Activated T-cell treated with anti-CD3 and anti-CD28 coated beads, Interleukin-2, amount 50 U/mL, for 1 hour (primary cell): ENCODE results near the gene SLC4A5.

Experiments used
- DNase-seq: peaks from one replicate; pipeline ENCODE4 v3.0.0-alpha.2; 2020

SLC4A5 gene

GRCh38 chr2:74312913-74313312 lies 30.3 kb downstream of the SLC4A5 start:
- no peak for DNase-seq

GRCh38 chr2:74307720-74308119 lies 35.5 kb downstream of the SLC4A5 start:
- DNase-seq: no peak

GRCh38 chr2:74304332-74305148 lies 38.7 kb downstream of the SLC4A5 start:
- no peak for DNase-seq

GRCh38 chr2:74302865-74303264 lies 40.4 kb downstream of the SLC4A5 start:
- DNase-seq: no peak

GRCh38 chr2:74301262-74301661 lies 42.0 kb downstream of the SLC4A5 start:
- no peak for DNase-seq

GRCh38 chr2:74300506-74300905 lies 42.7 kb downstream of the SLC4A5 start:
- DNase-seq: no peak

GRCh38 chr2:74297950-74298349 lies 45.3 kb downstream of the SLC4A5 start:
- DNase-seq: no peak

- DNase-seq: no peak
Measured at GRCh38 chr2:74297391-74297790, 45.8 kb downstream of the SLC4A5 start.

- DNase-seq: no peak
Measured at GRCh38 chr2:74293191-74293991, 49.8 kb downstream of the SLC4A5 start.

- no peak for DNase-seq
Measured at GRCh38 chr2:74292751-74293150, 50.5 kb downstream of the SLC4A5 start.

- DNase-seq: no peak
Measured at GRCh38 chr2:74291886-74292621, 51.2 kb downstream of the SLC4A5 start.

GRCh38 chr2:74291218-74291544 lies 52.0 kb downstream of the SLC4A5 start:
- DNase-seq: no peak

GRCh38 chr2:74290466-74291217 lies 52.6 kb downstream of the SLC4A5 start:
- peak; percentile 46 for DNase-seq

- no peak for DNase-seq
Measured at GRCh38 chr2:74290066-74290465, 53.1 kb downstream of the SLC4A5 start.

GRCh38 chr2:74286725-74287124 lies 56.5 kb downstream of the SLC4A5 start:
- no peak for DNase-seq

- no peak for DNase-seq
Measured at GRCh38 chr2:74281141-74281975, 61.9 kb downstream of the SLC4A5 start.

- no peak for DNase-seq
Measured at GRCh38 chr2:74278694-74279093, 64.5 kb downstream of the SLC4A5 start.

- no peak for DNase-seq
Measured at GRCh38 chr2:74278176-74278575, 65.0 kb downstream of the SLC4A5 start.

GRCh38 chr2:74275228-74275627 lies 68.0 kb downstream of the SLC4A5 start:
- no peak for DNase-seq

GRCh38 chr2:74269667-74270066 lies 73.5 kb downstream of the SLC4A5 start:
- no peak for DNase-seq

- peak; percentile 50 for DNase-seq
Measured at GRCh38 chr2:74267068-74267467, 76.1 kb downstream of the SLC4A5 start.

- DNase-seq: no peak
Measured at GRCh38 chr2:74264281-74264680, 78.9 kb downstream of the SLC4A5 start.
